ENCODE results near the gene BMP7. TPM values are rescaled to one million over a fixed set of nuclear protein-coding genes. Genes with fewer than 3 reads are reported as not detected.

Gene BMP7
- total RNA-seq, 3 donors from 2014 or later (not counting 1 experiment from before 2014, with no cell fraction given): not detected

DNA sequence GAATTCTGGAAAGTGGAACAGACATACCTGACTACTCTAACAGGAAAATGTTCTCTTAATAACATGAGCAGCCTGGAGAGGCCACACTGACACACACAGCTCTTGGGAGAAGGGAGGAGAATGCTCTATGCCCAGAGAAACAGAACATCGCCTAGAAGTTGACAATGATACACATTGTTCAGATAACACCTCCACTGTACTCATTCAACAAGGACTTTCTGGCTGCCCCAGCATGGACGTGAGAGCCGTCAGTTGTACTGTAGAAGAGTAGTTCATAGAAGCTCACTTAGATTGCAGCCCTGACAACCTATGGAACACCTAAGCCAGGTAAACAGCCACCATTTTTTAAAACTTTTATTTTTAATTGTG, 28.9 kb downstream of the BMP7 start:
- H3K27me3 Mint-ChIP-seq (ENCODE audit: low read depth in 2 of 2): peaks cover 50 to 68% of the 10 kb centered on the region in 2 donors
- ATAC-seq (no peak), DNase-seq (no peak)
- H3K4me3 Mint-ChIP-seq: no peak overlapping the region
- 100% methylated on average over 2 of the region's 3 CpGs for WGBS (ENCODE audit: insufficient coverage)
- H3K9me3 Mint-ChIP-seq: no peaks in the 10 kb centered on the region
- H3K4me1 Mint-ChIP-seq: no peaks in the 10 kb centered on the region
- H3K36me3 ChIP-seq (ENCODE audit: control insufficient read depth, insufficient read depth, low read length): no peaks in the 10 kb centered on the region
- intact Hi-C loops (cut with micrococcal nuclease): no loop called here
- no peaks in the 10 kb centered on the region for H3K4me1 ChIP-seq (ENCODE audit: control insufficient read depth, insufficient read depth, low read length)
- H3K9me3 ChIP-seq (ENCODE audit: control insufficient read depth, insufficient read depth, low read length): no peaks in the 10 kb centered on the region
- no peaks in the 10 kb centered on the region for H3K27me3 ChIP-seq (ENCODE audit: control insufficient read depth, insufficient read depth, low read length)
- H3K27ac Mint-ChIP-seq: no peak overlapping the region
- H3K4me3 ChIP-seq (ENCODE audit: low read length): no peak overlapping the region
- H3K36me3 Mint-ChIP-seq: no peaks in the 10 kb centered on the region
- TF ChIP-seq, protein P1, sequence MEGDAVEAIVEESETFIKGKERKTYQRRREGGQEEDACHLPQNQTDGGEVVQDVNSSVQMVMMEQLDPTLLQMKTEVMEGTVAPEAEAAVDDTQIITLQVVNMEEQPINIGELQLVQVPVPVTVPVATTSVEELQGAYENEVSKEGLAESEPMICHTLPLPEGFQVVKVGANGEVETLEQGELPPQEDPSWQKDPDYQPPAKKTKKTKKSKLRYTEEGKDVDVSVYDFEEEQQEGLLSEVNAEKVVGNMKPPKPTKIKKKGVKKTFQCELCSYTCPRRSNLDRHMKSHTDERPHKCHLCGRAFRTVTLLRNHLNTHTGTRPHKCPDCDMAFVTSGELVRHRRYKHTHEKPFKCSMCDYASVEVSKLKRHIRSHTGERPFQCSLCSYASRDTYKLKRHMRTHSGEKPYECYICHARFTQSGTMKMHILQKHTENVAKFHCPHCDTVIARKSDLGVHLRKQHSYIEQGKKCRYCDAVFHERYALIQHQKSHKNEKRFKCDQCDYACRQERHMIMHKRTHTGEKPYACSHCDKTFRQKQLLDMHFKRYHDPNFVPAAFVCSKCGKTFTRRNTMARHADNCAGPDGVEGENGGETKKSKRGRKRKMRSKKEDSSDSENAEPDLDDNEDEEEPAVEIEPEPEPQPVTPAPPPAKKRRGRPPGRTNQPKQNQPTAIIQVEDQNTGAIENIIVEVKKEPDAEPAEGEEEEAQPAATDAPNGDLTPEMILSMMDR (IDR thresholded peaks at IDR 0.05): no peak
- no peak overlapping the region for H3K27ac ChIP-seq (ENCODE audit: low read length)

DNA sequence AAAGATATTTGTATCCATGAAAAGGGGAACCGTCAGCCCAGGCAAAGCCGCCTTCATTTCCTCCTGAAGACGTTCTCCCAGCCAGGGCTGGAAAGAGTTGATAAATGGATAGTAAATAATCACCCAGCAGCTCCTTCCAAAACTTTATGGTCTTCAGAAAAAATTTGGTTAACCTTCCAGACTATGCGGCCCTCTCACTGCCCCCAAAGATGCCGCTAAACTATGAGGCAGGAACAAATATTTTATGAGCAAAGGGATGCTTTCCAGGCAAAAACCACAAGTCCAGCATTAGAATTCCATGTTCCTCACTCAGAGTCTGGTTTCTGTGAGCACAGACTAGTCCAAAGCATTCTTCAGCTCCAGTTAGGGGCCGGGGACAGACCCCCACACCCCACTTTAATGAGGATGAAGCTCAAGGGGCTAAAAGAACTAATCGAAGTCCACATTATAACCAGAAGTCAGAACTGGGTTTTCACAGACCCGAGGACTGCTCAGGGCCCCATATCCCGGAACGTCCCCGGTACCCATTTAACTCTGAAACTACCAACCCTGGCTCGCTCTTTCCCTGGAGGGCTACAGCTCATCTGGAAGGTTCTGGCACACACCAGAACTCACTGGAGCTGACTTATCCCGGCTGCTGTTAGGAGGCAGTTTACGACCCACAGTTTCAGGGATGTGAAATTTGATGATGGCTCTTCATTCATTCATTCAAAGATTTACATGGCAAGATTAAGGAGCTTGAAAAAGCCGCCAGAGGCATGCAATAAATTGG, 29.4 kb downstream of the BMP7 start:
- Mint-ChIP-seq H3K4me1 (no peaks in the 10 kb centered on the region), H3K27me3 (ENCODE audit: low read depth in 2 of 2) (peaks cover 50 to 71% of the 10 kb centered on the region in 2 donors), H3K27ac (no peak overlapping the region), H3K4me3 (no peak overlapping the region), H3K9me3 (no peaks in the 10 kb centered on the region), H3K36me3 (no peaks in the 10 kb centered on the region)
- Histone ChIP-seq H3K27me3 (ENCODE audit: control insufficient read depth, insufficient read depth, low read length) (no peaks in the 10 kb centered on the region), H3K27ac (ENCODE audit: low read length) (no peak overlapping the region), H3K36me3 (ENCODE audit: control insufficient read depth, insufficient read depth, low read length) (no peaks in the 10 kb centered on the region), H3K4me3 (ENCODE audit: low read length) (no peak overlapping the region), H3K9me3 (ENCODE audit: control insufficient read depth, insufficient read depth, low read length) (no peaks in the 10 kb centered on the region), H3K4me1 (ENCODE audit: control insufficient read depth, insufficient read depth, low read length) (no peaks in the 10 kb centered on the region)
- no peak for ATAC-seq
- no peak for DNase-seq
- intact Hi-C loops (cut with micrococcal nuclease): no loop called here
- WGBS (ENCODE audit: insufficient coverage): 54% methylated on average over 15 of the region's 15 CpGs
- TF ChIP-seq, protein P1 (IDR thresholded peaks at IDR 0.05): no peak

DNA sequence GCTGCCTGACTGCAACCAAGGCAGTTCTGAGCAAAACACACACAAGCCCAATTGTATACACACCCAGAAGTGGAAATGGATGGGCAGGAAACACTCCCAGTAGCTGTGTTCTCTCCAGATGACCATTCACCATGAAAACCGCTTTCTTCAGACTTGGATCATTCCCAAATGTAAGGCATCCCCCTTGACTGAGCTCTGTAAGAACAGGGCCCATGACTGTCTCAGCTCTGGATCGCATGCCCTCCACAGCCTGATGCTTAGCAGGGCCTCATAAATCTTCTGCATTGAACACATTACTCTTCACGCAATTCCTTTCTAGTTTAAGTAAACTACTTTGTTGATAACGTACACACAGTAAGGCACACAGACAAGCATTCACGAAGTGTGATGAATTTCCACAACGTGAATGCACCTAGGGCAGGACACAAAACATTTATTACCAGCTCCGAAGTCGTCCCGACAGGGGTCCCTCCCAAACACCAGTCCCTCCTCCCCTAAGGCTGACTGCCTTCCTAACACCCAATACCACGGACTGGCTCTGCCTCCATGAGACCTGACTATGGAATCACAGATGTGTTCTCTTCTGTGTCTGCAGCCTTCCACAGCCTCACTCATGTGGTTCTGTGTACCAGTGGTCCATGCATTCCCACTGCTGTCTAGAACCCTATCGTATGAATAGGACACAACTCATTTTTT, 31.7 kb downstream of the BMP7 start:
- Histone ChIP-seq H3K4me3 (ENCODE audit: low read length) (no peak overlapping the region), H3K27me3 (ENCODE audit: control insufficient read depth, insufficient read depth, low read length) (no peaks in the 10 kb centered on the region), H3K27ac (ENCODE audit: low read length) (no peak overlapping the region), H3K4me1 (ENCODE audit: control insufficient read depth, insufficient read depth, low read length) (no peaks in the 10 kb centered on the region), H3K36me3 (ENCODE audit: control insufficient read depth, insufficient read depth, low read length) (no peaks in the 10 kb centered on the region), H3K9me3 (ENCODE audit: control insufficient read depth, insufficient read depth, low read length) (no peaks in the 10 kb centered on the region)
- no peak overlapping the region for H3K27ac Mint-ChIP-seq
- DNase-seq: no peak
- H3K9me3 Mint-ChIP-seq: no peaks in the 10 kb centered on the region
- peaks cover 39 to 63% of the 10 kb centered on the region in 2 donors for H3K27me3 Mint-ChIP-seq (ENCODE audit: low read depth in 2 of 2)
- TF ChIP-seq, protein P1 (IDR thresholded peaks at IDR 0.05): no peak
- intact Hi-C loops (cut with micrococcal nuclease): no loop called here
- ATAC-seq: no peak
- 63% methylated on average over 11 of the region's 11 CpGs for WGBS (ENCODE audit: insufficient coverage)
- no peaks in the 10 kb centered on the region for H3K36me3 Mint-ChIP-seq
- H3K4me1 Mint-ChIP-seq: no peaks in the 10 kb centered on the region
- no peak overlapping the region for H3K4me3 Mint-ChIP-seq

All from natural killer cell (primary cell).